ENCODE measurements around the gene KCNQ1. TPM values are rescaled to one million over a fixed set of nuclear protein-coding genes. Genes with fewer than 3 reads are reported as not detected.

KCNQ1 gene
- total and polyA plus RNA-seq, 8 donors: 7.1 to 37.7 (median 9.9) TPM

DNA sequence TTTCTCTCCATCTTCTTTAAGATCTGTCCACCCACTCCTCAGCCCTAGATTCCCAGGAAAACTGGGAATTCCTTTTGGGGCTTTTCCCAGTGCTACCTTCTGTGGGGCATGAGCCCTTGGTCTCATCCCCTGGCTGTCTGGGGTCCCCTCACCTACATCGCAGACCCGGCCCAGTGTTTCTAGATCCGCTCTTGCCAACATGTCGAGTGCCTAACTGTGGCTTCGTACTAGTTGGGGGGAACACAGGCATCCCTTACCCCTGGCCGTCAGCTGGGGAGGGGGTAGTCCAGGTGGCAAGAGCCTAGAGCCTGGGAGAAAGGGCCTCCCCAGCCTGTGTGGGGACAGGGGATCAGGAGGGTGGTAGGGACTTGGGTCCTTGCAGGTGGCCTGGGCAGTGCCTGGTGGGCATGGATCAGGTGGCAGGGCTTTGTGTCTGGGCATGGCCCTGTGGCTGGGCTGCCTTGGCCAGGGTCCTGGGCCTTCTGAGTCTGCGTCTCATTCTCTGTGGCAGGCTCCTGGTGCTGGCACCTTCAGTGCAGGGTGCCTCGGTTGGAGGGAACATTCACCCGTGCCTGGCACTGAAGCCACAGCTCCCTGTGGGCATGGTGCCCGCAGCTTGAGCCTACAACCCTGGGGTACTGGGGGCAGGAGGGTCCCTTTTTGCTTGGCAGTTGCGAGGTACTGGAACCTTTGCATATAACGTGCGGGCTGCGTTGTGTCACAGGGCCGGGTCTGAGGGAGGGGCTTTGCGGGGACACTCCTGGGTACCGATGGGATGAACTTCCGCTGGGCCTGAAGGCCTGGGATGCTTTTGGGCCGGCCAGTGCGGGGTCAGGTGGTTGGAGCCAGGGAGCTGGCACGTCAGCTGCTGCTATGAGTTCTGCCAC, 4.1 kb downstream of the KCNQ1 start:
- intact Hi-C loops (cut with DNase I): no loop called here
- TF ChIP-seq, protein P1, sequence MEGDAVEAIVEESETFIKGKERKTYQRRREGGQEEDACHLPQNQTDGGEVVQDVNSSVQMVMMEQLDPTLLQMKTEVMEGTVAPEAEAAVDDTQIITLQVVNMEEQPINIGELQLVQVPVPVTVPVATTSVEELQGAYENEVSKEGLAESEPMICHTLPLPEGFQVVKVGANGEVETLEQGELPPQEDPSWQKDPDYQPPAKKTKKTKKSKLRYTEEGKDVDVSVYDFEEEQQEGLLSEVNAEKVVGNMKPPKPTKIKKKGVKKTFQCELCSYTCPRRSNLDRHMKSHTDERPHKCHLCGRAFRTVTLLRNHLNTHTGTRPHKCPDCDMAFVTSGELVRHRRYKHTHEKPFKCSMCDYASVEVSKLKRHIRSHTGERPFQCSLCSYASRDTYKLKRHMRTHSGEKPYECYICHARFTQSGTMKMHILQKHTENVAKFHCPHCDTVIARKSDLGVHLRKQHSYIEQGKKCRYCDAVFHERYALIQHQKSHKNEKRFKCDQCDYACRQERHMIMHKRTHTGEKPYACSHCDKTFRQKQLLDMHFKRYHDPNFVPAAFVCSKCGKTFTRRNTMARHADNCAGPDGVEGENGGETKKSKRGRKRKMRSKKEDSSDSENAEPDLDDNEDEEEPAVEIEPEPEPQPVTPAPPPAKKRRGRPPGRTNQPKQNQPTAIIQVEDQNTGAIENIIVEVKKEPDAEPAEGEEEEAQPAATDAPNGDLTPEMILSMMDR (IDR thresholded peaks at IDR 0.05): no peak
- Histone ChIP-seq H3K4me3 (no peak overlapping the region), H3K27ac (no peak overlapping the region), H3K9me3 (no peaks in the 10 kb centered on the region), H3K4me1 (peaks cover 8 to 38% of the 10 kb centered on the region in 2 donors), H3K36me3 (no peaks in the 10 kb centered on the region), H3K27me3 (peaks cover 0 to 21% of the 10 kb centered on the region in 2 donors)
- ATAC-seq: no peak
- peak in 1 of 4 donors; percentile 26 for DNase-seq

DNA sequence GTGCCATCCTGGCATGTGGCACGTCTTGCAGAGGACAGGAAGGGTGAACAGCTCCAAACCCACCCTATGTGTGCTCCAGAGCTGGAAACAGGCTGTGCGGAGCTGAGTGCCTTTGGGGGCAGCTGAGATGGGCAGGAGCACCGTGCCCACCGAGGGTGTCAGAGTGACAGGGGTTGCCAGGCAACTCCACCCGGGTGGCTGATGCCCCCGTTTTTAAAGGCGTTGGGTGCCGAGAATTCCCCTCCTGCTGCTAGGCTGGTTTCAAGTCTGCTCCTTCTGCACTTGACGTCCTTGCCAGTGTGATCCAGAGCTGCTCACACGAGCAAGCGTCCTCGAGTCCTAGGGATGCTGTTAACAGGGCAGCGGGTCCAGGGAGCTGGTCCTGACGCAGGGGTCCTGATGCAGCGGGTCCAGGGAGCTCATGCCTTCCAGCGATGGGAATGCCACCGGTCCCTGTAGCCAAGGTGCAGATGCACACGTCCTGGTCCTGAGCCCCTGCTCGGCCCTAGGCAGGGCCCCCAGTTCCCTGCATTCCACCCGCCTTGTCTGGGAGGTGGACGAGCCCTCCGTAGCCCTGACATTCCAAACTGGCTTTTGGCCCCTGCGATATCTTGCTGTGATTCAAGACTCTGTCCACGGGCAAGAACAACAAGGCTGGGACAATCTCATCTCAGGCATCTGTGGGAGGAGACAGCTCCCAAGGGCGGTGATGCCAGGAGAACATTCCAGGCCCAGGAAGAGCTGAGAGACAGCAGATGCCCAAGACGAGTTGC, 4.9 kb downstream of the KCNQ1 start:
- H3K27ac ChIP-seq: no peak overlapping the region
- ATAC-seq: no peak
- intact Hi-C loops (cut with DNase I): no loop called here
- no peaks in the 10 kb centered on the region for H3K9me3 ChIP-seq
- TF ChIP-seq, protein P1 (IDR thresholded peaks at IDR 0.05): no peak
- peaks cover 0 to 16% of the 10 kb centered on the region in 2 donors for H3K27me3 ChIP-seq
- H3K4me3 ChIP-seq: no peak overlapping the region
- H3K4me1 ChIP-seq: peaks cover 8 to 34% of the 10 kb centered on the region in 2 donors
- peak in 1 of 4 donors; percentile 27 for DNase-seq
- no peaks in the 10 kb centered on the region for H3K36me3 ChIP-seq

DNA sequence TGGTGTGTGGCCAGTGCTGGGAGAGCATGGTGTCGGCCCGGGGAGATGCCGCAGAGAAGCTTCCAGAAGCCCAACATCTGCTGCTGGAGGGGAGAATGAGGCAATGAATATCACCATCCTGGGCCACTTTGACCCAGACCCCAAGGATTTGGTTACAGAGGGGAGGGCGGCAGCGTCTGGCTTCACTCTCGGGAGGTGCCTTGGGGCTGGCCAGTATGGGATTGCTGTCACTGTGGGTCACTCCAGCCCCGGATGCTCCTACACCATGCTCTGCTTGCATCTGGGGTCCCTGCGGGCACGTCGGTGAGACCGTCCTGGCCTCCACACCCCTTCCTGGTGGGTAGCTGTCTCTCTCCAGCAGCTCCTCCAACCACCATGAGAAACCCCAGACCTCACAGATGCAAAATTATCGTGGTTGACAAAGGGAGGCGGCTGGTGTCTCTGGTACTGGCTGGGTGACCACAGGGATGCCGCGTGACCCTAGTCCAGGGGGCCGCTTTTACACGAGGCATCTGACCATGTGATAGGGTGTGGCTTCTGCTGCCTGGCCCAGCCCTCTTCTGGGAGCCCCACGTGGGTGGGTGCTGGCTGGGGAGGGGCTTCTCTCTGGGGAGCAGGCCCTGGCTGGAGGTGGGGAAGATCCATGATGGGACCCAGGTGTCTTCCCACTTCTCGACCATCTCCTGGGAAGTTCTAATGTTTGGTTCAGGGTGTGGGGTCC, 5.7 kb downstream of the KCNQ1 start:
- H3K27me3 ChIP-seq: peaks cover 0 to 12% of the 10 kb centered on the region in 2 donors
- no peaks in the 10 kb centered on the region for H3K36me3 ChIP-seq
- H3K27ac ChIP-seq: no peak overlapping the region
- no peaks in the 10 kb centered on the region for H3K9me3 ChIP-seq
- intact Hi-C loops (cut with DNase I): no loop called here
- peak in 1 of 4 donors; percentile 27 for DNase-seq
- peaks cover 8 to 30% of the 10 kb centered on the region in 2 donors for H3K4me1 ChIP-seq
- no peak overlapping the region for H3K4me3 ChIP-seq
- ATAC-seq: no peak
- TF ChIP-seq, protein P1 (IDR thresholded peaks at IDR 0.05): no peak

DNA sequence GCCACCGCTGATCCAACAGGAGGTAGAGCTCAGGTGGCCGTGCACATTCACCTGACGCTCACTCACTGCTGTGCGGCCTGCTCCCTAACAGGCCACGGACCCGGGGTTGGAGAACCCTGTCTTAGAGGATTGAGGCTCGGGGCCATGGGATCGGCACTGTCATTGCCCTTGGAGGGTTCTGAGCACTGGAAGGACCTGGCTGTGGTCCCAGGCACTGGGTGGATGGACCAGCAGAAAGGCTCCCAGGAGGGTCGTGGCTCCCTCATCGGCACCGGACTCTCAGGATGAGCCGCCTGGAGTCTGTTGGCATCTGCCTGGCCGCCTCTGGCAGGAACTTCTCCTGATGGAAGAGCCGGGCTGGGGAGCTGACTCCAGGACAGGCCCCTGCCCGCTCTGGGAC, 6.5 kb downstream of the KCNQ1 start:
- TF ChIP-seq, protein P1 (IDR thresholded peaks at IDR 0.05): no peak
- Histone ChIP-seq H3K27ac (no peak overlapping the region), H3K27me3 (peaks cover 0 to 4% of the 10 kb centered on the region in 2 donors), H3K9me3 (no peaks in the 10 kb centered on the region), H3K4me3 (no peak overlapping the region), H3K4me1 (peaks cover under 1 to 21% of the 10 kb centered on the region in 2 donors), H3K36me3 (no peaks in the 10 kb centered on the region)
- intact Hi-C loops (cut with DNase I): no loop called here
- ATAC-seq (no peak), DNase-seq (peak in 2 of 4 donors; percentile 26 to 65)
